GM19023 (cell line): ENCODE data around the gene PCDH7.

Experiments used
- ATAC-seq: cut with Tn5 transposase; IDR thresholded peaks from one replicate; pipeline ENCODE4 v1.9.1; 2021; ENCODE audit warnings: mild to moderate bottlenecking, moderate library complexity; ENCODE audit not compliant: unreplicated experiment

The PCDH7 gene

DNA sequence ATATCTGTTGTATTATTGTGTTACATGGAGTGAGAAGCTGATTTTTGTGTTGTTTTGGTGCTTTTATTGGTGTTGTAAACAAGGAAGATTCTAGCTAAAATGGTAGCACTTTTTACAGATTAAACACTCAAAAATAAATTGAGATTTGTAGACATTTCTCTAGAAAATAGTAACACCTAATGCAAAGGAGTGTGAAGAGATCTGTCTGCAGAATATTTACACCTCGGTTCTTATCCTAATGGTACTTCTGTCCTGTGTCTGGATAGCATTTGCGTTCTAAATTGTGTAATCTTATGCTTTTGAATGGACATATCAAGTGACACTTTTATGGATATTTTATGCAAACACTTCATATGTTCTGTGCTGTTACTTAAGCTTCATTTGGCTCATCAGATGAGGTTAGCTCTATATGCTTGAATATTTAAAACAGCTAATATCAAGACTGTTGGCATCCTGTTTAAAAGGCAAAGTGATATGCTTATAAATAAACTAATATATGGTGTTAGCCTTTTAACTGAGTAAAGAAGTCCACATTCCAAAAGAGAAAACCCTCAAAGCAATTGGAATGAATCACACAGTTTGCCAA is 6.0 kb downstream of the PCDH7 start:
- no peak for ATAC-seq

DNA sequence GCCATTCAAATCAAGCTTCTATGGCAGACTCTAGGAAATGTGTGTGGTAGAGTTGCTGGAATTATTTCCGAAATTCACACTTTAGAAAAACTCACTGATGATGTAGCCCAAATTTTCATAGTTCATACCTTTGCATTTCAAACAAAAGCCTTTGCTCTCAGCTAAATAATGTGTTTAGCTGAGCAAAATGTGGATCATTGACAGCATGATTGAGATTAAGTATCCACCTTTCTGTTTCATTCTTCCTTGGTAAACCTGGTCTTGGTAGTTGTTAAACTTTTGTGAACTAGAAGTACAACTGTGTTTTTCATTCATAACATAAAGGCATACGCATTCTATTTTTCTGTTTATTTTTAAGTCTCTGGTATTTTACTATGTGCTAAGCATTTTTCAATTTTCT is 7.2 kb downstream of the PCDH7 start:
- ATAC-seq = no peak

DNA sequence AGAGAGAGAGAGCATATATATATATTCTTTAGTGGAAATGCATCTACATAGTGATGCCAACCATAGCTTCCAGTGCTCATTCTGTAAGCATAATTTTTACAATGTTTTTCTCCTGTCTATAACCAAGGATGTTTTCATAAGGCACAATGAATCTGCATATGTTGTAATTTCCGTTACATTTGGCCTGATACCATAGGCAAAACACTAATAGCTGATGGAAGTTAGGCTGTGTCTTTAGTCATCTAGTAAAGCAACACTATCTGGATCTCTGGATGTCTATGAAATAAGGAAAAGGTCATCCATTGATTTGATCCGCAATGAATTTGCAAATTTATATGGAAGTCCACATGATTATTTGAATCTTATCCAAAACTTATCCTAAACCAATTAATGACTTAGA is 8.1 kb downstream of the PCDH7 start:
- ATAC-seq = no peak

DNA sequence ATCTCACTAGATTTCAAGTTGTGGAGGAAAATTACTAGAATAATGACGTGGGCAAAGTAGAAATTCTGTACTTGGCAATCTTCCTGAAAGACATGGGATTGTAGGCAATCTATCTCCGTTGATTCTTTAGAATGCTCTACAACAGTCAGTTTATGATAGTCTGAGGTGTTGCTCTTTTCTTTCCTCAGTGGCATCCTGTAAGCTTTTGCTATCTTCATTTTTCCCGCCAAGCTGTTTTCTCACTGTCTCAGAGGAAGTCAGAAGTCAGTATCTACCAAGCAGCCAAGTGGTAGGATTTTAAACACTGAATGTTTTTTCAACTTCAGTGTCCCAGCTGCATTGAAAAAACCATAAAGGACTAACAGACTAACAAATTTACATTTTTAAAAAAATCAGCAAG is 23.7 kb downstream of the PCDH7 start:
- ATAC-seq = no peak

DNA sequence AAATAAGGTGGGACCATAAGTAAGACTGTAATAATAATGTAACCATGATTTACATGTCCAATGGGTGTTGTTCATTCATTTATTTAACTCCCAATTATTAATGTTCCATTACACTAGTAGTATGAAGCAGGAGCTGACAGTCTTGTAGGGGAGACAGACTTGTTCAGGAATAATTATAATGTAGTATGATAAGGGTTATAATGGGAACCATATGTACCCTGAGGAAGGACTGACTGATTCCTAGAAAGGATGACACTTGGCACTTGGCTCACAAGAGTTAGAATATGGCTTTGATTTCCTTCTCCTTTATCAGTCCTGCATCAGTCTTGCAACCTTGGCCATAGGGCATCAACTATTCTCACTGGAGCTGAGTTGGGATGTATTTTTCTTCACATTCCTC is 24.2 kb downstream of the PCDH7 start:
- ATAC-seq = no peak

DNA sequence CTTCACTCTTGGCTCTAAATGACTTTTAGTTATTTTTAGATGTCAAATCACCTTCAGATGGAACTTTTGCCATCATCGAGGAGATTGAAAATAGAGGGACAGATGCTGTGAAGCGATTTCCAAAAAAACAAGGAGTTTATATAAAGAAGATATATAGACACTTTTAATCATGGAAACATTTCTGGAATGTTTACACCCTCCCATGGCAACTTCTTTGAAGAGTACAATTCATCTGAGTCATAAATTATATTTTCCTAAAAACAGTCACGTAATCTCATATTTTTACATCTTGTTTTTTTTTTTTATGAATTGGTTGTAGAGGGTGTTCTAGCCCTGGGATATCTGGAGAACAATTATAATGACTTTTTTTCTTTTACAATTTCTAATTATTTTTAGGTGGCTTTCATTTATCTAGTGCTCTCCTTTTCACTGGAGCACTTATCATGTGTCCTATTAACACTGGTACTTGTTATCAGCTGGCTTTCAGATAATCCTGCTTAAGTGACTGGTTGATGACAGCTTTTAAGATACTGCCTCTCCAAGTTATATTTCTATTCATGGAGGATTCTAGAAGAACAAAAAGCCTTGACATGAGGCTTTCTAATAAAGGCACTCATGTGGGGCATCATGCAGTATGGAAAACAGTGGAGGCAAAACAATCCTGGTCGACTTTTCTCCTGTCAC is 24.9 kb downstream of the PCDH7 start:
- no peak for ATAC-seq

DNA sequence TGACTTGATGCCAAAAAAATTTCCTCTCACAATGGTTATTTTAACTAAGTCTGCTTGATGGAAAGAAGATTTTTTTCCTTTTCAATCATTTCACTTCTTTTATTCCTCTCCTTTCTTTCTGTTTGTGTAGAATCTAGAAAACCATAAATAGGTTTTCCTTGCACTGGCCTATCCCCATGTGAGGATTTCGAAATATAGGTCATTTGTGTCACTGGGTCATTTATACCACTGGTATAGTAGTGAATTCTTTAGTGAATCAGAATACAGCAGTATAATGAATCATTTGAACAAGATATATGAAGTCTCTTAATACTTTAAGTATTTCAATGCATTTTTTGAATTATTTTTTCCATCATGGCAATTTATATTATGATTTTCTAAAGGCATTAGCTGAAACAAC is 26.6 kb downstream of the PCDH7 start:
- ATAC-seq = no peak

DNA sequence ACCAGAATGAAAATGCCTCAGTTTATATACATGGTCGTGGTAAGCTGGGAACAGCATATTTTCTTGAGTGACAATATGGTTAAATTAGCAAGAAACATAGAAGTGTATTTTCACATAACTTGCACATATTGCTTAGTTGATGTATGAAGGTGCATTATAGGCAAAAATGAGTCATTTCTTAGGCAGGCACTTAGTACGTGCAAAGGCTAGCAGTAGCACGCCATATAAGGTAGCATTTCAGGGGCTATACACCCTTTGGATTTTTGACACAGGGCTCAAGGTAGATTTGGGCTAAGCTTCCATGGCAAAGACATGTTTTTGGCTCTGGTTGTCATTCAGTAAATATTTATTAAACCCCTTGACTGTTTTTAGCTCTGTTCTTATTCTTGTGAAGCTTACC is 33.1 kb downstream of the PCDH7 start:
- ATAC-seq = no peak

DNA sequence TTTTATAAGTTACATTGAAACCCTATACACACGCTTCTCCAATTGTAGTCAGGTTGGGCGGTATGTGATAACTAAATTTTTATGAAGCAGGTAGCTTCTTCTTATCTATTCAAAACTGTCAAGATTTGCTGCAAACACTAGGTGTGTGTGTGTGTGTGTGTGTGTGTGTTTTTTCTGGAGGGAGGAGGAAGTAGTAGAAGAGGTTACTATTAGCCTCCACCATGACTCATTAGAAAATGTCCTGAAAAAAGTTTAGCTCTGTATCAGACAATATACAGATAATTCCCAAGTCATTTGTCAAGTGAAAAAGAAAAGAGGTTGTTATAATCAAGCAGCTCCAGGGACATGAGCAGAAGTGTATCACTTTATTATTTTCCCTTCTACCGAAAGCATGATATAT is 33.9 kb downstream of the PCDH7 start:
- no peak for ATAC-seq

DNA sequence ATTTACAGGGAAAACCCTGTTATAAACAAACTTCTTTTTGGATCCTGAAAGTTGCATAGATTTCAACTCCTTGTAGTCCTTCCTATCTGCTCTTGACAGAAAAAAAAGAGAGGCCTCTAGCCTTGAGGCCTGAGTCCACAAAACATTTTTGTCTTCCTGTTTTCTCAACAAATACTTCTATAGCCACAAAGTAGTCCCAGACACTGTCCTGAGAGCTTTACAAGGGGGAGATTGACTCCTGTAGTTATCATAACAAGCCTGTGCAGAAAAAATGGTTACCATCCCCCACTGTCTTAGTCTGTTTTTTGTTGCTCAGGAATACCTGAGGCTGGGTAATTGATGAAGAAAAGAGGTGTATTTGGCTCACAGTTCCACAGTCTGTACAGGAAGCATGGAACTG is 35.2 kb downstream of the PCDH7 start:
- ATAC-seq = no peak

DNA sequence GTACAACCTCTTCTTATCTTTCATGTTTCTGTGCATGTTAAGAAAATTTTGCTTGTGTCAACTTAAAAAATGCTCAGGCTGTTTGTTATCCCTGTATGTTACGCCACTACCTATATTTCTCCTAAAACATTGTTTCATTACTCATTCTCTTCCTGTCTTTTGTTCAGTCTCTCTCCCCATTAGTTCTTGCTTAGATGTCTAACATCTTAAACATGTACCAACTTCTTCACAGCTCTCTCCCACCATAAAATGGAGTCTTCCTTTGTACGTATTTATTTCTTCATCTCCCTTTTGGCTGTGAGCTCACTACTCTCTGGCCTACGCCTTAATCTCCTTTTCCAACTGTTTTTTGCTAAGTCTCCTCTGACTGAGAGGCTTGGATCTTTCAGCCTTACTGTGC is 36.4 kb downstream of the PCDH7 start:
- ATAC-seq = no peak

DNA sequence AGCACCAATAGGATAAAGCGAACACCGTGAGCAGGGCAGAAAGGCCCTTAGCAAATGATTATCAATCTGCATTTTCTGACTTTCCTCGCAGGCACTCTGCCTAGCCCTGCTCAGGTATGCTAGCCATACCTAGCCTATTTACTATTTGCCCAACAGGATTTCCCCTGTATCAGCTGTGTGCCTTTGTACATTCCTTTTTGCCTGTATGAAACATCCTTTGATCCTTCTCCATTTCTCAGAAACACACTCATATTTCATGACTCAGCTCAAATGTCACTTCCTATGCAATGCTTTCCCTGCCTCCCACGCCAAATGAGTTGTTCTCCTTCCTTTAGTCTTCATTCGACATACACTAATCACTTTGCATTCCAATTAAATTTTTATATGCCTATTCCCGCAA is 37.2 kb downstream of the PCDH7 start:
- ATAC-seq = no peak

DNA sequence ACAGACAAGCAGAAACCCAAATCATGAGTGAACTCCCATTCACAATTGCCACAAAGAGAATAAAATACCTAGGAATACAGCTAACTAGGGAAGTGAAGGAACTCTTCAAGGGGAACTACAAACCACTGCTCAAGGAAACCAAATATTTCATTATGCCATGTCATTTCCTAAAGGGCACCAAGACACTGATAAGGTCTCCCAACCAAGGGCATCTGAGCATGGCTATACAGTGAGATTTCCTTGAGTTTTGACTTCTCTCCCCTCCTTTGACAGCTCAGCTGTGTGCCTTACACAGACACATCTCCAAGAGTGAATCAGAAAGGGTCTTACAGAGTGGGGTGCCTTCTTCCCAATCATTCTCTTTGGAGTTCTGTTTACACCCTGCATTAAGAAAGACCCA is 40.4 kb downstream of the PCDH7 start:
- ATAC-seq = no peak

DNA sequence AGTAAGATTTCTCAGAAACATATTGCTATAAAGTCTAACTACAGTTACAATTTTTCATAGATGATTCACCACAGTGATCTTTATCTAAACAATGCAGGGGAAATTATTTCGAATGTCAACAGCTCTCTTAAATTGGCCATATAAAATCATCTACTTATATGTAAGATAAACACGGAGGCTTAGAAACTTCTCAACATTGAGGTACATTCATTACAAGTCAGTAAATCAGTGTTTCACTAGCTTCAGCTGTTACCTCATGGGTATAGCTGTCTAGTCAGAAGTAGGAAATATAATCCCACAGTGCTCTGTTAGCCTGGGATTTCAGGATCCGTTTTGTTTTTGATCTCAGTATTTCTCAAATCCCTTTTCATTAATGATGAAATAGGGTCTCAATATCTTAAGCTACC is 43.2 kb downstream of the PCDH7 start:
- no peak for ATAC-seq

DNA sequence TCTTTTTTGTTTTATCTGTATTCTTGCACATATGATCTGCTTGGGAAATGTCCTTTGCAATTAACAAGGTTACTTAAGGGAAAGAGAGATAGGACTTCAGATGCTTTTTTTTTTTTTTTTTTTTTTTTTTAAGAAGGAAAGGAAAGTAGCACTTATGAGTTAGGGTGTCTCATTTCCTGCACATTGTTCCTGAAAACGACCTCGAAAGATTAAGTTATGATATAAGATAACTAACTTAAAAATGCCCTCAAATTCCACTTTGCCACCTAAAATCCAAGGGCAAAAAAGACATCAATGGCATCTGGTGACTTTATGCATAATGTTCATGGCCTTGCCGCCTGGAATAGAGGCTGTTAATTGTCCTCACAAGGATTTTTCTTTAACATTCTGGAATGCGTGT is 44.9 kb downstream of the PCDH7 start:
- ATAC-seq = no peak

DNA sequence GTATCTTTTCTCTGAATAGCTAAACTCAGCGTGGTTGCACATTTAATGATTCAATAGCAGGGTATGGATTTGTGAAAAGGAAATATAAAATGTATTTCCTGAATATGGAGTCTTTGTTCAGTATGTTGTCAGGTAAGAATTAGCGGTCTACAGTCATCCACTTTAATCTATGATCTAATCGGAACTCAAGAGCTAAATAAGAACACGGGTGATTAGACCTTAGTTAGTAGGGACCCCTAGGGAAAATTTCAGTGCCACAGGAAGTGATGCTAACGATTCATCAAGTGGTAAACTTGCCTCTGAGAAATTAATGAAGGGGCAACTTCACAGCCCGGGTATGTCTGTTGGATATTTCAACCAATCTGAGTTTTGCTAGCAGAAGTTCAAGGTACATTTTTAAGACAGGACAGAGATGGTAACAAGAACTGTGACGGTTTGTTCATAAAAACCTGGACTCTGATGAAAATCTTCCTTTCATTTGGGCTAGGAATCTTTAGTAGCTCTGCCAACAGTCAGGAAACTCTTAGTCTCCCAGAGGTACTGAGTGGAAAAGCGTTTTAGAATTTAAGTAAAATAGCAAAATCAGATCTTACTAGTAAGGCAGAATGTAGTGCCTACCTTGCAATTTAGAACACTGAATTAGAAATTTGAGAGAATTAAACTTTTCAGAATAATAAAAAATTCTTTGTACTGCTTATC is 47.1 kb downstream of the PCDH7 start:
- no peak for ATAC-seq

DNA sequence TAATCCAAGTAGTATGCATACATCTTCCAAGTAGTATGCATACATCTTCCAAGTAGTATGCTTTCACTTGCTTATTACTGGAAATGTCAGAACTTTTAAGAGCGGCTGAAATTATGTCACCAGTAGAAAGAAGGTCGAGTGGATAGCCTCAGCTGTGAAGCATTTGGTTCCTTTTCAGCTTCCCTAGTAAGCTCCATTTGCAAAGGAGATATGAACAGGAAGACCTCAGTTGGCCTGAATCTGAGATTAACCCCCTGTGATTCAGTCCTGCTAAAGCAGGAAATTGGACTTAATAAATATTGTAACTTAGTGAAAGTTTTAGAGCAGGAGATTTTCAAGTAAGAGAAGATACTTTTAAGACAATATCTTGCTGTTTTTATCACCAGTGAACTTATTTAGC is 48.1 kb downstream of the PCDH7 start:
- no peak for ATAC-seq

DNA sequence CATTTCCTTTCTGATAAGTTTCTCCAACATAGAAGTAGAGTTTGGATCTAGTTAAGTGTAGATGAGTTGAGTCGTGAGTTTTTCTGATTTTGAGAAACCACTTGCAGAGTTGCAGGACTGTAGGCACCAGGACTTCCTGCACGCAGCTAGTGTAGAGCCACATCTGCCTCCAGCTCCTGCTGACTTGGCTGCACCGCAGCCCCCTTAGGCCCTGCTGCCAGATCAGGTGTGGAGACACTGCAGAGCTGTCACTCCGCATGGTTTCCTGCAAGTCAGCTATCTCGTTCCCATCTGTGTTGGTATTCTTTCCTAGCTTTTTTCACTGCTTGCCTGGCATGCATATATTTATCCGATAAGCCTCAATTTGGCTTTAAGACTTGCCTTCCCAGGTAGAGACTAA is 48.9 kb downstream of the PCDH7 start:
- no peak for ATAC-seq

DNA sequence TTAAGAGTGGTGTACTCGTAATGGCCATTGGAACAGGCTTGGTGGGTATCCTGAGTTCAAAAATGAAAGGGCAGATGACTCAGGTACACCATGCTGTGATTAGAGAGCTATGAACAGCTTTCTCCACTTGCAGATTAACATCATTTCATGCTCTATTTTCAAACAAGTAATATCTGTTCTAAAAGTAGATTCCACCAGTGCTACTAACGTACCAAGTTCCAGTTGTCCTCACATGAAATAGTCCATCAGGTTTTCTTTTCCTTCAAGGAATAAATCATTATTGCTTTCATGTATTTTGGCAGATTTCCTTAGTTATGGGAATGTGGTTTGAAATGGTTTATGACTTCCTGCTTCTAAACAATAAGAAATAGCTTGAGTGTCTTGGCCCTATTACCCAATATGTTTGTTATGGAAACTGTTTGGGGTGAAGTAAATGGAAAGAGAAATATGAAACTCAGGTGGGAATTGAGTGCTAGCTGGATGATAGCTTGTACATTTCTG is 49.9 kb downstream of the PCDH7 start:
- no peak for ATAC-seq

DNA sequence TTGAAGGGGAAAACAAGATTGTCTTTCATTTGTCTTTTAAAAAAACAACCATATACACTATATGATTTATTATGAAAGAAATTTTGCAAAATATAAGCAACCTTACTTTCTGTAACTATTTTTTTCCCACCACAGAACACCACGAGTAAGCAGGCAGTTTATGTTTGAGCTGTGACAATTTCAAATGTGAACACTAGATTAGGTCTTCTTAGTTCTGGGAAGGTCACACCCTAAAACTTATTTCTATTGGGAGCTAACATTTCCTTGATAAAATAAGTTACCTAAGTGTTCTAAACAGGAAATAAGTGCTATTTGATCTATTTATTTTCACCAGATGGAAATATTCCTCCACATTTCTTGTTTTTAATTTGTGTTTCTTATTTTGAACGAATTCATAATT is 50.6 kb downstream of the PCDH7 start:
- no peak for ATAC-seq

DNA sequence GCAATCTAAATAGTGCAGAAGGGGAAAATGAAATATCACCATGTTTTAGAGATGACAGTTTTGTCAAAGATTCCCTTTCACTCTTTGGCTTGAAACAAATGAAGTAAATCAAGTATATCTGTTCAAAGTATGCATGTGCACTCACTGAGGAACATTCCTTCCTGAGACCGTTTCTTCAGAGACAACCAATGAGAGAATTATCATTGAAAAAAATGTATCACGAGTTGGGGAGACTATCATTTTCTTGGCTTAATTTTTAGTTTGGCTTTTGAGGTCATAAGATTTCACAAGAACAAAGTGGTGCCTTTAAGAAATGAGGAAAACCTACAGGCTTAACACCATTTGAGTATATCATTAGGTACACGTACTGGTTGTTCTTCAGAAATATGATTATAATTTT is 56.3 kb downstream of the PCDH7 start:
- ATAC-seq = no peak

DNA sequence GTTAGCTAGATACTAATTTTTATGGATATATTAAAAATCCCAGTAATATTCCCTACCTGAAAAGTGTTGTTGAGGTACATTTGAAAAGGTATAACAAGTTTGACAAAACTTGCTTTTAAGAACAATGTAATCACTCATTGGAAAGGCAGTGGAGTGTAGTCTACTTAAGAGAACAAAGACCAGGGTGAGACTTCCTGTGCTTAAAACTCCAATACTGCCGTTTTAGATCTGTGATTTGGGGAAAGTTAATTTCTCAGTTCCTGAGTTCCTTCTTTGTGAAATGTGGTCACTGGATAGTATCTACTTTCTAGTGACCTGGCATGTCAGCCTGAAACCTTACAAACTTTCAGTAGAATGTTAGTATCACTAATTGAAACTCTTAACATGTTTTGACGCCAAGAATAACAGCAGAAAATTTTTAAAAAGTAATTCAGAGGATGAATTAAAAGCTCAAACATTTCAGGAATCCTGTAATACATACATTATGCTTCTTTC is 56.8 kb downstream of the PCDH7 start:
- no peak for ATAC-seq
